GM23338 (cell line): ENCODE data around the gene FBXO45. TPM values are rescaled to one million over a fixed set of nuclear protein-coding genes. Genes with fewer than 3 reads are reported as not detected.

Experiments
- ATAC-seq: fragments of 200-7000 bp; cut with Tn5 transposase; 3 replicates; pipeline ENCODE4 v1.9.1; 2020
- DNase-seq: peaks from one replicate; pipeline ENCODE4 v3.0.0-alpha.2; 2015; ENCODE audit warnings: low spot score
- H2AFZ ChIP-seq: fragments of 200-600 bp; sonication (generic); 2 replicates; pipeline ENCODE4 v1.8.0; 2016; ENCODE audit warnings: antibody characterized with exemption, mild to moderate bottlenecking, moderate library complexity
- H3F3A ChIP-seq: fragments of 200-600 bp; sonication (generic); replicated peaks from 2 replicates; pipeline ENCODE4 v1.8.0; 2017; ENCODE audit warnings: antibody characterized with exemption, mixed run types, low read depth
- H3K27ac ChIP-seq: fragments of 200-600 bp; sonication (generic); 2 replicates; pipeline ENCODE4 v1.6.1; 2016; ENCODE audit warnings: low read depth
- H3K27me3 ChIP-seq: fragments of 200-600 bp; sonication (generic); 2 replicates; pipeline ENCODE4 v1.8.0; 2016; ENCODE audit warnings: mild to moderate bottlenecking, mixed run types, moderate library complexity; ENCODE audit not compliant: insufficient read depth
- H3K36me3 ChIP-seq: fragments of 200-600 bp; sonication (generic); 2 replicates; pipeline ENCODE4 v1.8.0; 2016; ENCODE audit warnings: mild to moderate bottlenecking; ENCODE audit not compliant: insufficient read depth
- H3K4me1 ChIP-seq: fragments of 200-600 bp; sonication (generic); 2 replicates; pipeline ENCODE4 v1.8.0; 2016; ENCODE audit warnings: mild to moderate bottlenecking, moderate library complexity; ENCODE audit not compliant: insufficient read depth
- H3K4me2 ChIP-seq: fragments of 200-600 bp; sonication (generic); 2 replicates; pipeline ENCODE4 v1.7.1; 2017; ENCODE audit warnings: mixed run types
- H3K4me3 ChIP-seq: fragments of 200-600 bp; sonication (generic); 2 replicates; pipeline ENCODE4 v1.6.1; 2016; ENCODE audit warnings: mixed run types
- H3K79me2 ChIP-seq: fragments of 200-600 bp; sonication (generic); replicated peaks from 2 replicates; pipeline ENCODE4 v1.8.0; 2017; ENCODE audit warnings: mild to moderate bottlenecking; ENCODE audit not compliant: insufficient read depth
- H3K9me2 ChIP-seq: fragments of 200-600 bp; sonication (generic); 2 replicates; pipeline ENCODE4 v1.8.0; 2017; ENCODE audit not compliant: insufficient read depth
- H4K20me1 ChIP-seq: fragments of 200-600 bp; sonication (generic); replicated peaks from 2 replicates; pipeline ENCODE4 v1.8.0; 2017; ENCODE audit warnings: mild to moderate bottlenecking; ENCODE audit not compliant: insufficient read depth
- H3K27ac Mint-ChIP-seq: 2 replicates; pipeline ENCODE4 v1.8.0; 2020; ENCODE audit warnings: inconsistent platforms, mild to moderate bottlenecking, moderate library complexity, mixed read lengths
- H3K27me3 Mint-ChIP-seq: 3 replicates; pipeline ENCODE4 v1.8.0; 2022; ENCODE audit warnings: low read depth, mild to moderate bottlenecking, moderate library complexity, mixed read lengths, inconsistent platforms; ENCODE audit not compliant: insufficient read depth, poor library complexity
- H3K36me3 Mint-ChIP-seq: 3 replicates; pipeline ENCODE4 v1.8.0; 2021; ENCODE audit warnings: low read depth, mild to moderate bottlenecking, inconsistent platforms, moderate library complexity, mixed read lengths
- H3K4me1 Mint-ChIP-seq: 3 replicates; pipeline ENCODE4 v1.8.0; 2020; ENCODE audit warnings: mild to moderate bottlenecking, inconsistent platforms, mixed read lengths
- H3K4me3 Mint-ChIP-seq: 3 replicates; pipeline ENCODE4 v1.8.0; 2021; ENCODE audit warnings: moderate library complexity, mild to moderate bottlenecking, inconsistent platforms, mixed read lengths
- H3K9me3 Mint-ChIP-seq: 3 replicates; pipeline ENCODE4 v1.8.0; 2020; ENCODE audit warnings: moderate library complexity, mild to moderate bottlenecking, inconsistent platforms, mixed read lengths
- CREB1 ChIP-seq: fragments of 250-450 bp; sonication (Bioruptor Pico); IDR thresholded peaks from 2 replicates; pipeline ENCODE4 v1.5.0; 2020; ENCODE audit warnings: low read depth, mild to moderate bottlenecking, moderate library complexity
- CTCF ChIP-seq, 2 experiments: fragments of 200-600 bp in 1 of 2; sonication (generic) in 1 of 2; conservative IDR thresholded peaks; 2 replicates each; pipeline versions ENCODE4 v1.5.1 to v1.6.1; 2016 to 2017; ENCODE audit warnings: antibody characterized with exemption in 2 of 2, low read depth in 2 of 2, mild to moderate bottlenecking in 2 of 2, moderate library complexity in 1 of 2
- JUNB ChIP-seq: IDR thresholded peaks from one replicate; pipeline ENCODE4 v1.6.1; 2016; ENCODE audit warnings: antibody characterized with exemption; ENCODE audit not compliant: unreplicated experiment
- POLR2AphosphoS5 ChIP-seq: IDR thresholded peaks from 2 replicates; pipeline ENCODE4 v1.6.1; 2016; ENCODE audit warnings: antibody characterized with exemption, low read depth
- STAT1 ChIP-seq: IDR thresholded peaks from one replicate; pipeline ENCODE4 v1.6.1; 2016; ENCODE audit warnings: antibody characterized with exemption; ENCODE audit not compliant: unreplicated experiment
- polyA plus RNA-seq: library from polyadenylated mRNA; unstranded; fragments of >200 nt; fragmentation: Nextera tagmentation; extraction: Ambion mirVana; gene quantifications from 2 replicates; pipeline ENCODE4 v1.2.1, GENCODE V29; 2016
- total RNA-seq: library from RNA; depleted of rRNA; stranded (reverse); fragments of >200 nt; shearing (Covaris generic); gene quantifications from 2 replicates; pipeline ENCODE4 v1.2.3, GENCODE V29; 2014
- TF ChIP-seq, protein P1 (sequence below): IDR thresholded peaks from one replicate; pipeline ENCODE4 v1.6.1; 2018; ENCODE audit warnings: antibody characterized with exemption; ENCODE audit not compliant: unreplicated experiment
- TF ChIP-seq, protein P2 (sequence below): fragments of 250-450 bp; sonication (Bioruptor Pico); IDR thresholded peaks from 2 replicates; pipeline ENCODE4 v1.5.0; 2020; ENCODE audit warnings: mild to moderate bottlenecking, moderate library complexity

The FBXO45 gene
- total and polyA plus RNA-seq, 2 experiments from 2014 or later, result 10.3 to 23.7 TPM

GRCh38 chr3:196631682-196632045 lies 63.2 kb downstream of the FBXO45 start:
- Mint-ChIP-seq H3K36me3 (no peaks in the 10 kb centered on the region; the same call in 2 of the 3 replicates), H3K9me3 (no peaks in the 10 kb centered on the region; the same call in 2 of the 3 replicates), H3K27ac (peak overlapping the region; percentile 95), H3K4me1 (peaks cover 42% of the 10 kb centered on the region), H3K4me3 (peak overlapping the region; percentile 71), H3K27me3 (peaks cover 11% of the 10 kb centered on the region)
- Histone ChIP-seq H4K20me1 (no peaks in the 10 kb centered on the region), H3K27me3 (no peaks in the 10 kb centered on the region), H3K79me2 (no peaks in the 10 kb centered on the region), H2AFZ (peak overlapping the region; percentile 78; the same call in 1 of the 2 replicates), H3K4me2 (peak overlapping the region; percentile 89), H3K9me2 (no peaks in the 10 kb centered on the region), H3K27ac (peak overlapping the region; percentile 95), H3K4me1 (peaks cover 16% of the 10 kb centered on the region), H3K36me3 (no peaks in the 10 kb centered on the region), H3F3A (peaks cover 18% of the 10 kb centered on the region), H3K4me3 (peak overlapping the region; percentile 61)
- ATAC-seq, result no peak
- TF ChIP-seq CREB1 (CRISPR knock-in tag) (no peak), JUNB (no peak)
- DNase-seq, result no peak

- Histone ChIP-seq H3F3A (peaks cover 18% of the 10 kb centered on the region), H3K4me3 (peak overlapping the region; percentile 61), H3K27me3 (no peaks in the 10 kb centered on the region), H3K4me2 (peak overlapping the region; percentile 89), H3K36me3 (no peaks in the 10 kb centered on the region), H4K20me1 (no peaks in the 10 kb centered on the region), H3K79me2 (no peaks in the 10 kb centered on the region), H2AFZ (peak overlapping the region; percentile 78; the same call in 1 of the 2 replicates), H3K27ac (peak overlapping the region; percentile 95), H3K9me2 (no peaks in the 10 kb centered on the region), H3K4me1 (peaks cover 16% of the 10 kb centered on the region)
- H3K4me1 Mint-ChIP-seq, result peaks cover 38% of the 10 kb centered on the region
- peak; percentile 86 for ATAC-seq
- H3K27ac Mint-ChIP-seq, result peak overlapping the region; percentile 95
- no peaks in the 10 kb centered on the region; the same call in 2 of the 3 replicates for H3K36me3 Mint-ChIP-seq
- peak overlapping the region; percentile 71 for H3K4me3 Mint-ChIP-seq
- H3K9me3 Mint-ChIP-seq, result no peaks in the 10 kb centered on the region; the same call in 2 of the 3 replicates
- DNase-seq, result peak; percentile 95
- H3K27me3 Mint-ChIP-seq, result peaks cover 11% of the 10 kb centered on the region
- TF ChIP-seq, protein P1, sequence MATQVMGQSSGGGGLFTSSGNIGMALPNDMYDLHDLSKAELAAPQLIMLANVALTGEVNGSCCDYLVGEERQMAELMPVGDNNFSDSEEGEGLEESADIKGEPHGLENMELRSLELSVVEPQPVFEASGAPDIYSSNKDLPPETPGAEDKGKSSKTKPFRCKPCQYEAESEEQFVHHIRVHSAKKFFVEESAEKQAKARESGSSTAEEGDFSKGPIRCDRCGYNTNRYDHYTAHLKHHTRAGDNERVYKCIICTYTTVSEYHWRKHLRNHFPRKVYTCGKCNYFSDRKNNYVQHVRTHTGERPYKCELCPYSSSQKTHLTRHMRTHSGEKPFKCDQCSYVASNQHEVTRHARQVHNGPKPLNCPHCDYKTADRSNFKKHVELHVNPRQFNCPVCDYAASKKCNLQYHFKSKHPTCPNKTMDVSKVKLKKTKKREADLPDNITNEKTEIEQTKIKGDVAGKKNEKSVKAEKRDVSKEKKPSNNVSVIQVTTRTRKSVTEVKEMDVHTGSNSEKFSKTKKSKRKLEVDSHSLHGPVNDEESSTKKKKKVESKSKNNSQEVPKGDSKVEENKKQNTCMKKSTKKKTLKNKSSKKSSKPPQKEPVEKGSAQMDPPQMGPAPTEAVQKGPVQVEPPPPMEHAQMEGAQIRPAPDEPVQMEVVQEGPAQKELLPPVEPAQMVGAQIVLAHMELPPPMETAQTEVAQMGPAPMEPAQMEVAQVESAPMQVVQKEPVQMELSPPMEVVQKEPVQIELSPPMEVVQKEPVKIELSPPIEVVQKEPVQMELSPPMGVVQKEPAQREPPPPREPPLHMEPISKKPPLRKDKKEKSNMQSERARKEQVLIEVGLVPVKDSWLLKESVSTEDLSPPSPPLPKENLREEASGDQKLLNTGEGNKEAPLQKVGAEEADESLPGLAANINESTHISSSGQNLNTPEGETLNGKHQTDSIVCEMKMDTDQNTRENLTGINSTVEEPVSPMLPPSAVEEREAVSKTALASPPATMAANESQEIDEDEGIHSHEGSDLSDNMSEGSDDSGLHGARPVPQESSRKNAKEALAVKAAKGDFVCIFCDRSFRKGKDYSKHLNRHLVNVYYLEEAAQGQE, result no peak
- TF ChIP-seq JUNB (no peak), CTCF (conservative IDR thresholded peaks at IDR 0.05; ENCODE audit: low read depth in 2 of 2) (peak in 1 of 2 experiments; percentile 13; a peak in 1 of 4 replicates), STAT1 (no peak), POLR2AphosphoS5 (no peak; the same call in 1 of the 2 replicates)
- TF ChIP-seq, protein P2, sequence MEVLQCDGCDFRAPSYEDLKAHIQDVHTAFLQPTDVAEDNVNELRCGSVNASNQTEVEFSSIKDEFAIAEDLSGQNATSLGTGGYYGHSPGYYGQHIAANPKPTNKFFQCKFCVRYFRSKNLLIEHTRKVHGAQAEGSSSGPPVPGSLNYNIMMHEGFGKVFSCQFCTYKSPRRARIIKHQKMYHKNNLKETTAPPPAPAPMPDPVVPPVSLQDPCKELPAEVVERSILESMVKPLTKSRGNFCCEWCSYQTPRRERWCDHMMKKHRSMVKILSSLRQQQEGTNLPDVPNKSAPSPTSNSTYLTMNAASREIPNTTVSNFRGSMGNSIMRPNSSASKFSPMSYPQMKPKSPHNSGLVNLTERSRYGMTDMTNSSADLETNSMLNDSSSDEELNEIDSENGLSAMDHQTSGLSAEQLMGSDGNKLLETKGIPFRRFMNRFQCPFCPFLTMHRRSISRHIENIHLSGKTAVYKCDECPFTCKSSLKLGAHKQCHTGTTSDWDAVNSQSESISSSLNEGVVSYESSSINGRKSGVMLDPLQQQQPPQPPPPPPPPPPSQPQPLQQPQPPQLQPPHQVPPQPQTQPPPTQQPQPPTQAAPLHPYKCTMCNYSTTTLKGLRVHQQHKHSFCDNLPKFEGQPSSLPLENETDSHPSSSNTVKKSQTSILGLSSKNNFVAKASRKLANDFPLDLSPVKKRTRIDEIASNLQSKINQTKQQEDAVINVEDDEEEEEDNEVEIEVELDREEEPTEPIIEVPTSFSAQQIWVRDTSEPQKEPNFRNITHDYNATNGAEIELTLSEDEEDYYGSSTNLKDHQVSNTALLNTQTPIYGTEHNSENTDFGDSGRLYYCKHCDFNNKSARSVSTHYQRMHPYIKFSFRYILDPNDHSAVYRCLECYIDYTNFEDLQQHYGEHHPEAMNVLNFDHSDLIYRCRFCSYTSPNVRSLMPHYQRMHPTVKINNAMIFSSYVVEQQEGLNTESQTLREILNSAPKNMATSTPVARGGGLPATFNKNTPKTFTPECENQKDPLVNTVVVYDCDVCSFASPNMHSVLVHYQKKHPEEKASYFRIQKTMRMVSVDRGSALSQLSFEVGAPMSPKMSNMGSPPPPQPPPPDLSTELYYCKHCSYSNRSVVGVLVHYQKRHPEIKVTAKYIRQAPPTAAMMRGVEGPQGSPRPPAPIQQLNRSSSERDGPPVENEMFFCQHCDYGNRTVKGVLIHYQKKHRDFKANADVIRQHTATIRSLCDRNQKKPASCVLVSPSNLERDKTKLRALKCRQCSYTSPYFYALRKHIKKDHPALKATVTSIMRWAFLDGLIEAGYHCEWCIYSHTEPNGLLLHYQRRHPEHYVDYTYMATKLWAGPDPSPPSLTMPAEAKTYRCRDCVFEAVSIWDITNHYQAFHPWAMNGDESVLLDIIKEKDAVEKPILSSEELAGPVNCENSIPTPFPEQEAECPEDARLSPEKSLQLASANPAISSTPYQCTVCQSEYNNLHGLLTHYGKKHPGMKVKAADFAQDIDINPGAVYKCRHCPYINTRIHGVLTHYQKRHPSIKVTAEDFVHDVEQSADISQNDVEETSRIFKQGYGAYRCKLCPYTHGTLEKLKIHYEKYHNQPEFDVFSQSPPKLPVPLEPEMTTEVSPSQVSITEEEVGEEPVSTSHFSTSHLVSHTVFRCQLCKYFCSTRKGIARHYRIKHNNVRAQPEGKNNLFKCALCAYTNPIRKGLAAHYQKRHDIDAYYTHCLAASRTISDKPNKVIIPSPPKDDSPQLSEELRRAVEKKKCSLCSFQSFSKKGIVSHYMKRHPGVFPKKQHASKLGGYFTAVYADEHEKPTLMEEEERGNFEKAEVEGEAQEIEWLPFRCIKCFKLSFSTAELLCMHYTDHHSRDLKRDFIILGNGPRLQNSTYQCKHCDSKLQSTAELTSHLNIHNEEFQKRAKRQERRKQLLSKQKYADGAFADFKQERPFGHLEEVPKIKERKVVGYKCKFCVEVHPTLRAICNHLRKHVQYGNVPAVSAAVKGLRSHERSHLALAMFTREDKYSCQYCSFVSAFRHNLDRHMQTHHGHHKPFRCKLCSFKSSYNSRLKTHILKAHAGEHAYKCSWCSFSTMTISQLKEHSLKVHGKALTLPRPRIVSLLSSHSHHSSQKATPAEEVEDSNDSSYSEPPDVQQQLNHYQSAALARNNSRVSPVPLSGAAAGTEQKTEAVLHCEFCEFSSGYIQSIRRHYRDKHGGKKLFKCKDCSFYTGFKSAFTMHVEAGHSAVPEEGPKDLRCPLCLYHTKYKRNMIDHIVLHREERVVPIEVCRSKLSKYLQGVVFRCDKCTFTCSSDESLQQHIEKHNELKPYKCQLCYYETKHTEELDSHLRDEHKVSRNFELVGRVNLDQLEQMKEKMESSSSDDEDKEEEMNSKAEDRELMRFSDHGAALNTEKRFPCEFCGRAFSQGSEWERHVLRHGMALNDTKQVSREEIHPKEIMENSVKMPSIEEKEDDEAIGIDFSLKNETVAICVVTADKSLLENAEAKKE (CRISPR knock-in tag), result no peak
Observed at GRCh38 chr3:196632046-196632751, 63.7 kb downstream of the FBXO45 start.
